Epidermal melanocyte (primary cell): ENCODE measurements around the gene CACNA2D4.

Source experiments
- DNase-seq: peaks from one replicate; pipeline ENCODE4 v3.0.0; 2011; ENCODE audit warnings: low spot score; ENCODE audit not compliant: insufficient read length

The CACNA2D4 gene

DNA sequence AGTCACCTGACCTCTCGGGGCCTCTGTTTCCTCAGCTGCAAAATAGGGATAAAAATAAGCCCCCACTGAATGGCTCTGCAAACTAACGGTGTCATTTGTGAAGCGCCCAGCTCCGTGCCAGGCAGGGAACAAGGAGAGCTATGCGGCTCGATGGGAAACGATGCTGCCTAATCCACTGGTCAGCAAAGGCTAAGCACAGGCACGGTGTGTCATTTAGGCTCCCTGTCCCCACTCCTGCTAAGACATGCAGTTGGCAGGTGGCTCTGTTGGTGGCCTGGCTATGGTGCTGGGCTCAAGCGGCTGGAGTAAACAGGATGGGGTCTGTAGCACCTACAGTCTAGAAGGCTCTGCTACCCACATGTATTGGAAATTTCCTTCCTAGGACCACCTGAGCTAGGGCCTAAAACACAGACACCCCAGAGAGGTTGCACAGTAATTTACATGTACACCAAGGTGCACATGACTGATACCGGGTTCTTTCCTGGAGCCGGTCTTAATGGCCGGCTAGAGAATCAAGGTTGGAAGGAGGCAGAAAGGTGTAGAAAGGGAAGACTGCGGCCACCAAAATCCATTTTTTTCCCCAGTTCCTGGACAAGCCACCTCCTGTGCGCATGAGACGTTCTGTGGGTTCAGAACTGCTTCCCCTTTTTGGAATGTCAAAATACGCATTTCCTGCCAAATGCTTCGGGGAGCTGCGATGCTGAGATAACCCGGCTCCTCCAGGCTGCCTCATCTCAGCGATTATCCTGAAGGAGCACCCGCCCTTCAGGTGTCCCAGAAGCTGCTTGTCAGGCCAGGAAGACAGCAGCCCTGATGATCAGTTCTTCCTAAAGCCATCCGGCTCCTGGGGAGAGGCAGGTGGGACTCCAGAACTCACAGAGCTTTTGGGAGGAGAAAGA, 1.0 kb downstream of the CACNA2D4 start:
- no peak for DNase-seq

DNA sequence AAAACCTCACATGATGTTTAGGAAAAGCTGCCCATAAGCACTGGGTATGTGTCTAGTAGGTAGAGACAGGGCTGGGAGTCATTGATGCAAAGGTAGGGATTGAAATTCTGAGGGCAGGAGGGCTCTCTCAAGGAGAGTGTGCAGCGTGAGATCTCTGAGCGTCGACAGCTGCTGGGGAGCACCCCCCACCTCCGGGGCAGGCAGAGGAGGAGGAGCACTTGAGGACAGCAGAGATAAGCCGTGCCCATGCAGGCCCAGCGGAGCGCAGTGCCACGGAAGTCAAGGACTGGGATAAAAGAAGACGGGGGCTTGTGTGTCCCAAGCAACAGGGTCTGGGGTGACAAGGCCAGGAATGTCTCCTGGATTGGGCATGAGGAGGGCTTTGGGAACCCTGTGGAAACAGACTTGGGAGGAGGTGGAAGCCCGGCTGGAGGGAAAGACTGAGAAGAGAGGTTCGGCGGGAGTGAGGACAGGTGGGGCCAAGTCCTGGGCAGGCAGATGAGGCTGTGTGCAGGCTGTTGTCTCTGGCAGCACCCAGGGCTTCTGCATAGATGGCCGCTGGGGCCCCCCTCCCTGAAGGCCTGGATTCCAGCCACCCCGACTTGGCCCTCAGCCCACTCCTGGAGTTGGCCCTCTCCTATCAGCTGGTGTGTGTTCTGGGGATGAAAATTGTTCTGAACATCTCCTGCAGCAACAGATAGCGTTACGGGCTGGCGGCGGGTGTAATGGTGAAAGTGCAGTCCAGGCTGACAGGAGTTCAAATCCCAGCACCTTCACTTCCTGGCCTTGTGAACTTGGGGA, 1.9 kb downstream of the CACNA2D4 start:
- DNase-seq = no peak

DNA sequence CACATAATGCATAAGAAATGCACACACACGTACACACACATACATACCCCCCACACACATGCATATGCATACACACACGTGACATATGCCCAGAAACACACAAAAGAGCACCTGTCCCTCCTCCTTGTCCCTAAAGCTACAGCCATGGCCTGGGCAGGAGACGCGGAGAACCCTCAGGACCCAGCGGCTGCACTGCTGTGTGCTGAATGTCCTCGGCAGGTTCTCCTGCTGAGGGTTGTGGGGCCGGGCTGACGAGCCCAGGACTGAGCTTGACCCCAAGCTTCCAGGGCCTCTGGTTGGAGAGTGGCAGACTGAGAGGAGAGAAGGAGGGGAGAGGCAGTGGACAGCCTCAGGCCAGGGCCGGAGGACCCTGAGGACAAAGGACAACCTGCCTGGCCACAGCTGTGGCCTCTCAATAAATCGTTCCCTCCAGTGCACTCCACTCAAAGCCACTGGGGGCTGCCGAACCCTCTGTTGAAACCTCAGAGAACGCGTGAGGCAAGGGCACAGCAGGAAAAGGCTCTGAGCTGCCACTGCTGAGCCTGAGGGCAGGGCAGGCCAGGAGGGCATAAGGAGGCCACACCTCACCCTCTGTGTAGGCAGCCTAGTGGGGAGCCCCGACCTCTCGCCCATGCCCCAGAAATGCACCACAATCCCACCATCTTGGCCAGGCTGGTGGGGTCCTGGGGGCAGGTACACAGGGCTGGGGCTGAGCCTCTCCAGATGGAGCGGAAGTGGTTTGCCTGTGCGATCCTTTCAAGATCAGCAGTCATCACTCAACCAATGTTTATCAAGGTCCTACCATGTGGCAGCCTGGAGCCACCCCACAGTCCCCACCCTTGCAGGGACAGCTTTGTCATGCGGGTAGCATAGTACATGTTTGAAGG, 3.1 kb downstream of the CACNA2D4 start:
- no peak for DNase-seq

DNA sequence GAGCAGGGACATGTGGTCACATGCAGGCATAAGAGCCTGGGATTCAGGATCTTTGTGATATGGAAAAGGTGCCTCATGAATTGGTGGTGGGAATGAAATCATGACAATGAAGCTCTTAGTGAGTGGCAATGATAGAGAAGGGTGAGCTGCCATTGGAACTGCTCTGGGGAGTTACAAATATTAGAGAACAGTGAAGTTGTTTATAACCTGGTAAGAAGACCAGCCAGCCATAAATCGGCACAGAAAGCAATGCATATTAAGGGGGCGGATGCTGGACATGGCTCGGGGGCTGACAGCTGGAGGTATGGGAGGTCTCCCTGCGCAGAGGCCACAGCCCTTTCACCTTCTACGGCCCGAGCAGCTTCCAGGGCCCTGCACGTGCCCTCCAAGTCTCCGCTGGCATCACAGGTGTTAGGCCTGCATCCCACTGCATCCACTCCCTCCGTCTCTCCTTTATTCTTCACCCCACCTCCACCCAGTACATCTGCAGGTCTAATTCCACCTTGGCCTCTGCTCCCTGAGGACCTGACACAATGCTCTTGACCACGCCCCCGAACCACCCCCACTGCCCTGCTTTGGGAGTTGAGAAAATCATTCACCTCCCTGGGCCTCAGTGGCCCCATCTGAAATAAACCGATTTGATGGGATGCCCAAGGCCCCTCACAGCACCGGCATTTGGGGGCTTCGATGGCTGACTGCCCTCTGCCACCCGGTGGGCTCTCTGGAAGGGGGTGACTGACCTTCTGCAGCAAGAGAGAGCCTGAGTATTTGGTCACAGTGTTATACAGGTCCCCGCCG, 4.1 kb downstream of the CACNA2D4 start:
- no peak for DNase-seq

DNA sequence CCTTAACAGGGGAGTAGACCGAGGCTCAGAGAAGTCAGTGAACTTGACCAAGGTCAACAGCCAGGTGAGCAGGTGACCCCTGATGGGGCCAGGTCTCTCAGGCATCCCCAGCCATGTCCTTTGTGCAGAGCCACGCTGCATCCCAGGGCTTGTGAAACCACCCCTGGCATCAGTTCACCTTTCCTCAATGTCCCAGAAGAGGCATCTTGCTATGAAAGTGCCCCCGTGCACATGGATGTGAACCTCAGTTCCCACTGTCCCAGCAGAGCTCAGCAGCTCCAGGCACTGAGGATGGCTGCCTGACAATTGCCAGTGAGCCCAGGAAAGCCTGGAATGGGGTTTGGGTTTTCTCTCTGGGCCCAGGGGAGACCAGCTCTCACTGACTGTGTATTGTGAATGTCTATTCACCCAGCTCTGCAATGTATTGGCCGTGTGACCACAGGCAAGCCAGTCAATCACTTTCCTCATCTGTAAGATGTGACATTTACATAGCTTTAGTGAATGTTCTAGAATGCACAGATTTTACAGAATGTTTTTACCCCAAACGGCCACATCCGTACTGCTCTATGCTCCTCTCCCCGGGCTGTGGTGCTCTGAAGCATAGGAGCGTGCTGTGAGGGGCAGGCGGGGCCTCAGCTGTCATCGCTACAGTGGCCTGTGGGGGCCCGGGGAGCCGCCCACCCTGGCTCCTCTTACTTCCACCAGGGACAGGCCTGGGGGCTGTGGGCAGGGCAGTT, 4.9 kb downstream of the CACNA2D4 start:
- DNase-seq = no peak

DNA sequence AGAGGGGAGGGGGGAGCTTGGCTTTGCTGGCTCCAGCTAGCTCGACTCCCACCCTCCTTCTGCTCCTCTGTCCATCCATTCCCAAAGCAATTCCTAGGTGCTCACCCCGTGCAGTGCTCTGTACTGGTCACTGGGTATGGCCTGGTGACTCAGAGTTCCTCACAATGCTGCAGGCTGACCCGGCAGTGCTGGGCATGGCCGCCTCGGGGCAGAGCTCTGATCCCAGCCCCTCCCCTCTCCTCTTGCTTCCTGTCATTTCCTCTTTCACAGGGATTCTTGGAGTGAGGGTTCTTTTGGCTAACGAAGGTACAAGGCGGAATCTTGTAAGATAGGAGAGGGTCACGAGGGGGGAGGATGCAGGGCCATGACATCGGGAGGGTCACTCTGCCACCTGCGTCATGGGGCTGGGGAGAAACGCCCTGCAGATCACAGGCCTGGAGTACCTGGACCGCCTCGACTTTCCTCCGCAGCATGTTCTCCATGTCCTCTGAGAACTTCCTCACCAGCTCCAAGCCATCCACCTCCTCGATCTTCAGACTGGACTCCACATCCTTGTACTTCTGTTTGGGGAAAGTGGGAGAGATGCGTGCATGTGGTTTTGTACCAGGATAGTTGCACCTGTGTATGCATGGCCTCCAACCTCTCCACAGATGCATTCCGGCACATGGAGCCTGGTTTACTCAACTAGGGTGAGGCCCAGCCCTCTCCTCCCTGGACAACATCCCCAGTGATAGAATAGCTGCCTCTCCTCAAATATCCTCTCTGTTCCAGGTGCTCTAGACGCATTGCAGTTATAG, 5.7 kb downstream of the CACNA2D4 start:
- DNase-seq = no peak

DNA sequence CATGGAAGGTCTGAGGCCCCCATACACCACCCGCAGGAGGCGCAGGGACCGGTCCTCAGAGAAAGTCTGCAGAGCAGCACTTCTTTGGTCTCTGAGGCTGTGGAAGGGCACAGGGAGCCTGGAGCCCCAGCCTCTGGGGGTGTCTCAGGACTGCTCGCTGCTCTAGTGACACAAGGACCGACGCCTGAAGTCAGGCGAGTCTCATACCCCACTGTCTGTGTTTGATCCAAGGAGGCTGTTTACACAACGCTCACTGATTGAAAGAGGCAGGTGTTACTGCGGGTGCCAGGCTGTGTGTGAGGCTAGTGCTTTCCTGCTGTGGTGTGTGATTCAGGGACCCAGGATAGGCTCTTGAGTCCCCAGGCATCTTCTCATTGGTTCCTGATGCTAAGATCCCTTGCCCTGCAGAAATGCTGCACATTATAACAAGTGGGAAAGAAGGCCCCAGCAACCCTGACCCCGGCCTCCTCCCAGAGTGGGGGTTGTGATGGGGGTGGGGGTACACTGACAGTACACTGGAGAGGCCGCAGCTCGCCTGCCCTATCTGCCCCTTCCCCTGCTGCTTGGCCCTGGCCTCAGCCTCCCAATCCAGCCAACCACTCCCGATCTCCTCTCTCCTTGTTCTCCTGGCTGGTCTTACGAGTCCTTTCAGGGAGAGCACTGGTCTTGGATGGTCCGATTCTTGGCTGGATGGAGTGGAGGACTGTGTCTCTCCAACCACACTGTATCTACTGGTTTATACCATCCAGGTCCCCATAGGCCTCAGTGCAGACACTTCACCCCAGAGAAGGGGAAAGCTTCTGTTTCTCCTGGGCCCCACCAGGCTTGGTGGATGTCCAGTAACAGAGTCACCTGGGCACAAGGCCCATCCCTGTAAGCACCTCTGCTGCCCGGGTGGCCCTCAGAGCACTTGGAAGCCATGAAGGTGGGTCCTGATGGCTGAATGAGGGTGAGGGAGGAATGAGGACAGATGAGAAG, 6.6 kb downstream of the CACNA2D4 start:
- no peak for DNase-seq

DNA sequence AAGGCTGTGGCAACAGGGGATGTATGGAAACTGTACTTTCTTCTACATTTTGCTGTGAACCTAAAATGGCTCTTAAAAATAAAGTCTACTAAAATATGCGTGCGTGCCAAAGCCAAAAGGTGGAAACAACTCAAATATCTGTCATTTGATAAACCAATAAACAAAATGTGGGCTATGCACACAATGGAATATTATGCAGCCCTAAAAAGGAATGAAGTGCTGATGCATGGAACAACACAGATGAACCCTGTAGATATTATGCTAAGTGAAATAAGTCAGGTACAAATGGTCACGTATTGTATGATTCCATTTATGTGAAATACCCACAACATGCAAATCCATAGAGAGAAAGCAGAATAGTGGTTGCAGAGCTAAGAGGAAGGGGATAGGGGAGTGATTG, 8.0 kb downstream of the CACNA2D4 start:
- DNase-seq = no peak

DNA sequence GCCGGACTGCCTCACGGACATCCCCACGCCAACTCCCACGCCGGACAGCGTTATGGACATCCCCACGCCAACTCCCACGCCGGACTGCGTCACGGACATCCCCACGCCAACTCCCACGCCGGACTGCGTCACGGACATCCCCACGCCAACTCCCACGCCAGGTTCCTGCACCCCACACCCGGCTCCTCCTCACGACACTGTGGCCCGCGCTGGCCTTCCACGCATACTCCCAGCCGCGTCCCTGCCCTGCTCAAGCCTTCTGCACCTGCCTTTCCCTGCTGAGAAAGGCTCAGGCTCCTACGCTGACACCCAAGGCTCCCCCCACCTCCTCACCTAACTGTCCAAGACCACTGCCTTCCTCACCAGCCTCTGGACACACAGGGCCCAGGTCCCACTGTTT, 9.7 kb downstream of the CACNA2D4 start:
- no peak for DNase-seq

DNA sequence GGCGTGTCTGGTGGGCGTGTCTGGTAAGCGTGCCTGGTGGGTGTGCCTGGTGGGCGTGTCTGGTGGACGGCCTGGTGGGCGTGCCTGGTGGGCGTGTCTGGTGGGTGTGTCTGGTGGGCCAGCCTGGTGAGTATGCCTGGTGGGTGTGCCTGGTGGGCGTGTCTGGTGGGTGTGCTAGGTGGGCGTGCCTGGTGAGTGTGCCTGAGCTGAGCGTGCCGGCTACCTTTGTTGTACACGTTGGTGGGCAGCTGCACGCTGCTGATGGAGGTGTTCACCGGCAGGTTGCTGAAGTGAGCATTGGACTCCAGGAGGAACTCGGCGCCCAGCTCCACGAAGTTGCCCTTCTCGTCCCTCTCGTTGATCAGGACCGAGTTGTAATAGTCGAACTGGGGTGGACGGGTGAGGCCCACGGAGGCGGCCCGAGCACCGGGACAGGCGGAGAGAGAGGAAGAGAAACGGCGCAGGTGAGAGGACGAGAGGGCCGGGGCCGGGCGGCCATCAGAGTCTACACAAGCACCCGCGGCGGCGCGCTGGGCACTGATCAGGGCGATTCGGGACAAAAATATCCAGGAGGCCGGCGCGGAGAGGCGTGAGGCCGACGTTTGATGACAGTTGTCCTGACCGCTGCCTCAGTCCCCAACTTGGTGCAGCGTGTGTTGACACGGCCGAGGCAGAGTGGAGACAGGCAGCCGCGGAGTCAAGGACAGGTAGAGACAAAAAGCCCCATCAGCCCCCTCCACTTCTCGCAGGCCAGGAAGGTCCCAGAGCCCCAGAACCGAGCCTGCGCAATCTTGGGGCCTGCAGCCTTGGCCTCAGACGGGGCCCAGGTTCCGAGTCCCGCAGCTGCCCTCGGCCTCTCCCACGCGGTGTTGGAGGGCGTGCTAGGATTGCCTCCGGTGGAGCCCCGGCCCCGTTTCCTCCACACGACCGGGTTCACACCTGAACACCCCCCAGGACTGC, 10.5 kb downstream of the CACNA2D4 start:
- DNase-seq = no peak

DNA sequence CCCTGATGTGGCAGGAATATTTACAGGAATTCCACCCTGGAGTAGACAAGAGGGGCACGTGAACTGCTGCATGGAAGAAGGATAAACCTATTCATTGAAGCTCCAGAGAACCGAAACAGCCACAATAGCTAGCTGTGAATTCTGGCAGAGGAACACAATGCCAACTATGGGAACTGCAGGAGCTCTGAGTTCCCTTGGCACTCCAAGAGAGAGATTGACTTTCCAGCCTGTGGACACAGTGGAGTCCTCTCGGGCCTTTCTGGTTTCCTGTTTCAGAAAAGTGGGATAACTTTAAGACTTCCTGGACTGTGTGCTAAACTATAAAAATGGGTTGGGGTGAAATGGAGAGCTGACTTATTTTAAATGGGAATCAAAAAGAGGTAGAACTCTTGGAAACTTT, 11.9 kb downstream of the CACNA2D4 start:
- no peak for DNase-seq

DNA sequence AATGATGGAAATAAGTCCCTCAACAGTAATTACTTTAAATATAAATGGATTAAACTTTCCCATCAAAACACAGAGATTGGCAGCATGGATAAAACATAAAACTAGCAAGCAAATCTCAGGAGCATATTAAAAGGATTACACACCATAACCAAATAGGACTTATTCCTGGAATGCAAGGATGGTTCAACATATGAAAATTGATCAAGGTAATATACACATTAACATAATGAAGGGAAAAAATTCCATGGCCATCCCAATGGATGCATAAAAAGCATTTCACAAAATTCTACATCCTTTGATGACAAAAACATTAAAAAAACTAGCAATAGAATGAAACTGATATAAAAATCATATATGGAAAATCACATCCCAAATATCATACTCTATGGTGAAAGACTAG, 13.6 kb downstream of the CACNA2D4 start:
- no peak for DNase-seq

DNA sequence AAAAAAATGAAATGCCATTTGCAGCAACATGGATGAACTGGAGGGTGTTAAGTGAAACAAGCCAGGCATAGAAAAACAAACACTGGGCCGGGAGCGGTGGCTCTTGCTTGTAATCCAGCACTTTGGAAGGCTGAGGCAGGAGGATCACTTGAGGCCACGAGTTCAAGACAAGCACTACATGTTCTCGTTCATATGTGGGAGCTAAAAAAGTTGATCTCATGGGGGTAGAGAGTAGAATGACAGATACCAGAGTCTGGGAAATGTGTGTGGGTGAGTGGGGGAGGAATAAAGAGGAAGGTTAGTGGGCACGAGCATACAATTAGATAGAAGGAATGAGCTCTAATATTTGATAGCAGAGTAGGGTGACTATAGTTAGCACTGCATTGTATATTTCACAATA, 21.5 kb downstream of the CACNA2D4 start:
- no peak for DNase-seq

DNA sequence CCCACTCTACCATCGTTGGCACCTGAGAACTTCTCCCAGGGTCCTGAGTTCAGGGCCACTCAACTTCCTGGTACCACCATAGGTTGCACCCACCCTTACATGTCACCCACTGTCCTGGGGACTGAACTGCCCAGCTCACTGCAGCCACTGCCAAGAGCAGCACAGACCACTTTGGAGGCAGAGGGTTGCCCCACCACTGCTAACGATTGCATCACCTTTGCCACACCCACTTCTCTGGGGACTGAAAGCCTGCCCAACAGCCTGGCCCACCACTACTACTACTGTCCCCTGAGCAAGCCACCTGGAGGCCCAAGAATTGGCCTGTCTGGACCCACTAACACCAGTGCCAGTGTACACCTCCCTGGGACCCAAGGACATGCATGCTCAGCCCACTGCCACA, 27.6 kb downstream of the CACNA2D4 start:
- no peak for DNase-seq

DNA sequence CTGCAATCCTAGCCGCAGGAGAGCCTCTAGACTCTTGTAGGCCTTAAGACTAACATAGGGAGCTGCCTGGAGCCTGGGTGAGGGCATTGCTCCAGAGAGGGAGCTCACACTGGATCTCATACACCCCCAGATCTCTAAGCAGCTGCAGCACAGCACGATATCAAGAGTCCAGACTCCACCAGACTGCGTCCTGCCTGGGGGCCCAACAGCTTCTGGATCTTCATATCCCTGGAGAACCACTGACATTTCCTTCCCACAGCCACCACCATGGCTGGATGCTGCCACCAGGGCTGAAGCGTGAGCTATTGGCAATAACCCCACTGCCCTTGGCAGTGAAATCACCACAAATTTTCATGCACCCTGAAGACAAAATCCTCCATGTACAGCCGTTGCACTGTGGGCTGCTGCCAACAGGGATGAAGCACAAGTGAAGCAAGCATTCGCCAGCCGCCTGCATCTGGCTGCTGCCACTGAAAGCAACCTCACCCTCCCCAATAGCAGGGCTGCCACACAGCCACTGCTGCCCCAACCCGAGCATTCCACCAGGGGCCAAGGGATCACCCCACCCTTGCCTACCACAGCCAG, 28.2 kb downstream of the CACNA2D4 start:
- no peak for DNase-seq

DNA sequence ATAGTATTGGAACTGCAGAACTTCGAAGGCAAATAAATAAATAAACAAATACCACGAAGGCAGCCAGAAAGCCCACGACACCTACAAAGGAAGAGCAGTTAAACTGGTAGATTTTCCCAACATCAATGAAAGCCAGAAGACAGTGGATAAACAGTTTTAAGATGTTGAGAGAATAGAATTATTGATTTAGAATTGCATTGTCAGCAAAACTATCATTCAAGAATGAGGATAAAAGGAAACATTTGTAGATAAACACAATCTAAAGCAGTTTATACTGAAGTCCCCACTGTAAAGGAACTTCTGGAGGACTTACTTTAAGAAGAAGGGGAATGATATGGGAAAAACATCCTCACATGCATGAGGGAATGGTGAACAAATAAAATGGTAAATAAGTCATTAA, 29.5 kb downstream of the CACNA2D4 start:
- no peak for DNase-seq
